ENCODE data around the gene KDM5A. TPM values are rescaled to one million over a fixed set of nuclear protein-coding genes. Genes with fewer than 3 reads are reported as not detected.
A peak's percentile ranks its signal among the peaks of the same experiment; 100 is the strongest.
"Not testable (repeated sequence)": the region's sequence is repeated elsewhere in the genome, so short reads cannot be mapped to it uniquely, and the experiment has no call there.

Gene KDM5A
- total RNA-seq, 1 donor: 75.3 TPM

DNA sequence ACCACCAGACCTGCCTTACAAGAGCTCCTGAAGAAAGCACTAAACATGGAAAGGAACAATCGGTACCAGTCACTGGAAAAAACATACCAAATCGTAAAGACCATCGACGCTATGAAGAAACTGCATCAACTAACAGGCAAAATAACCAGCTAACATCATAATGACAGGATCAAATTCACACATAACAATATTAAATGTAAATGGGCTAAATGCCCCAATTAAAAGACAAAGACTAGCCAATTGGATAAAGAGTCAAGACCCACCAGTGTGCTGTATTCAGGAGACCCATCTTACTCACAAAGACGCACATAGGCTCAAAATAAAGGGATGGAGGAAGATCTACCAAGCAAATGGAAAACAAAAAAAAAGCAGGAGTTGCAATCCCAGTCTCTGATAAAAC, 89.6 kb downstream of the KDM5A start:
- peaks cover 39% of the 10 kb centered on the region for H3K79me2 ChIP-seq (ENCODE audit: insufficient read depth, low read length)
- H3K4me1 ChIP-seq (ENCODE audit: insufficient read depth, low read length); H3K27ac ChIP-seq (ENCODE audit: low read depth, low read length); H3K4me3 ChIP-seq (ENCODE audit: insufficient read depth, low read length); H3K9me3 ChIP-seq (ENCODE audit: low read depth, low read length); H4K20me1 ChIP-seq (ENCODE audit: insufficient read depth, low read length); H2AFZ ChIP-seq (ENCODE audit: low read length); DNase-seq (ENCODE audit: insufficient read length, low spot score, missing footprints); H3K4me2 ChIP-seq (ENCODE audit: insufficient read depth, low read length); H3K27me3 ChIP-seq (ENCODE audit: insufficient read depth, low read length): not testable (repeated sequence)
- H3K36me3 ChIP-seq (ENCODE audit: insufficient read depth, low read length): peaks cover 36% of the 10 kb centered on the region

DNA sequence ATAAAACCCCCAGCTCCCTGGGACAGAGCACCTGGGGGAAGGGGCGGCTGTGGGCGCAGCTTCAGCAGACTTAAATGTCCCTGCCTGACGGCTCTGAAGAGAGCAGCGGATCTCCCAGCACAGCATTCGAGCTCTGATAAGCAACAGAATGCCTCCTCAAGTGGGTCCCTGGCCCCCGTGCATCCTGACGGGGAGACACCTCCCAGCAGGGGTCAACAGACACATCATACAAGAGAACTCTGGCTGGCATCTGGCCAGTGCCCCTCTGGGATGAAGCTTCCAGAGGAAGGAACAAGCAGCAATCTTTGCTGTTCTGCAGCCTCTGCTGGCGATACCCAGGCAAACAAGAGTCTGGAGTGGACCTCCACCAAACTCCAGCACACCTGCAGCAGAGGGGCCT, 91.1 kb downstream of the KDM5A start:
- H3K79me2 ChIP-seq (ENCODE audit: insufficient read depth, low read length): peaks cover 28% of the 10 kb centered on the region
- H3K4me2 ChIP-seq (ENCODE audit: insufficient read depth, low read length); H3K27me3 ChIP-seq (ENCODE audit: insufficient read depth, low read length); H3K27ac ChIP-seq (ENCODE audit: low read depth, low read length); H3K9me3 ChIP-seq (ENCODE audit: low read depth, low read length); H3K4me3 ChIP-seq (ENCODE audit: insufficient read depth, low read length); H2AFZ ChIP-seq (ENCODE audit: low read length); H3K4me1 ChIP-seq (ENCODE audit: insufficient read depth, low read length); DNase-seq (ENCODE audit: insufficient read length, low spot score, missing footprints); H4K20me1 ChIP-seq (ENCODE audit: insufficient read depth, low read length): not testable (repeated sequence)
- peaks cover 32% of the 10 kb centered on the region for H3K36me3 ChIP-seq (ENCODE audit: insufficient read depth, low read length)

DNA sequence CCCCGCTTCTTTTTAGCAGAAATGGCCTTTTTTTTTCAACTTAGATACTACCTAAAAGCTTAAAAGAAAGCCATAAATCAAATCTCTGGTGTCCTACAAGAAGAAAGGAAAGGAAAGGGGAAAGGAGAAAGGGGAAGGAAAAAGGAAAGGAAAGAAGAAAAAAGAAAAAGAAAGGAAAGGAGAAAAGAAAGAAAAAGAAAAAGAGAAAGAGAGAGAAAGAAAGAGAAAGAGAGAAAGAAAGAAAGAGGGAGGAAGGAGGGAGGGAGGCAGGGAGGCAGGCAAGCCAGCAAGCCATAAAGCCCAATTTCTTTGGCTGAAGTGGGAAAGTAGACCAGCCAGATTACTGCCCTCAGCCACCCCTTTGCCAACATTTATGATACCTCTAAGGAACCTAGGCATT, 94.0 kb downstream of the KDM5A start:
- Histone ChIP-seq H2AFZ (ENCODE audit: low read length) (no peak overlapping the region), H3K27me3 (ENCODE audit: insufficient read depth, low read length) (no peaks in the 10 kb centered on the region), H4K20me1 (ENCODE audit: insufficient read depth, low read length) (no peaks in the 10 kb centered on the region), H3K4me1 (ENCODE audit: insufficient read depth, low read length) (peaks cover 4% of the 10 kb centered on the region), H3K27ac (ENCODE audit: low read depth, low read length) (no peak overlapping the region), H3K4me2 (ENCODE audit: insufficient read depth, low read length) (no peak overlapping the region), H3K79me2 (ENCODE audit: insufficient read depth, low read length) (peaks cover 10% of the 10 kb centered on the region), H3K9me3 (ENCODE audit: low read depth, low read length) (no peaks in the 10 kb centered on the region), H3K36me3 (ENCODE audit: insufficient read depth, low read length) (peaks cover 50% of the 10 kb centered on the region), H3K4me3 (ENCODE audit: insufficient read depth, low read length) (no peak overlapping the region)
- TF ChIP-seq, protein P1, sequence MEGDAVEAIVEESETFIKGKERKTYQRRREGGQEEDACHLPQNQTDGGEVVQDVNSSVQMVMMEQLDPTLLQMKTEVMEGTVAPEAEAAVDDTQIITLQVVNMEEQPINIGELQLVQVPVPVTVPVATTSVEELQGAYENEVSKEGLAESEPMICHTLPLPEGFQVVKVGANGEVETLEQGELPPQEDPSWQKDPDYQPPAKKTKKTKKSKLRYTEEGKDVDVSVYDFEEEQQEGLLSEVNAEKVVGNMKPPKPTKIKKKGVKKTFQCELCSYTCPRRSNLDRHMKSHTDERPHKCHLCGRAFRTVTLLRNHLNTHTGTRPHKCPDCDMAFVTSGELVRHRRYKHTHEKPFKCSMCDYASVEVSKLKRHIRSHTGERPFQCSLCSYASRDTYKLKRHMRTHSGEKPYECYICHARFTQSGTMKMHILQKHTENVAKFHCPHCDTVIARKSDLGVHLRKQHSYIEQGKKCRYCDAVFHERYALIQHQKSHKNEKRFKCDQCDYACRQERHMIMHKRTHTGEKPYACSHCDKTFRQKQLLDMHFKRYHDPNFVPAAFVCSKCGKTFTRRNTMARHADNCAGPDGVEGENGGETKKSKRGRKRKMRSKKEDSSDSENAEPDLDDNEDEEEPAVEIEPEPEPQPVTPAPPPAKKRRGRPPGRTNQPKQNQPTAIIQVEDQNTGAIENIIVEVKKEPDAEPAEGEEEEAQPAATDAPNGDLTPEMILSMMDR (IDR thresholded peaks at IDR 0.05; ENCODE audit: extremely low read depth, low read depth, low read length): no peak
- DNase-seq (ENCODE audit: insufficient read length, low spot score, missing footprints): no peak

DNA sequence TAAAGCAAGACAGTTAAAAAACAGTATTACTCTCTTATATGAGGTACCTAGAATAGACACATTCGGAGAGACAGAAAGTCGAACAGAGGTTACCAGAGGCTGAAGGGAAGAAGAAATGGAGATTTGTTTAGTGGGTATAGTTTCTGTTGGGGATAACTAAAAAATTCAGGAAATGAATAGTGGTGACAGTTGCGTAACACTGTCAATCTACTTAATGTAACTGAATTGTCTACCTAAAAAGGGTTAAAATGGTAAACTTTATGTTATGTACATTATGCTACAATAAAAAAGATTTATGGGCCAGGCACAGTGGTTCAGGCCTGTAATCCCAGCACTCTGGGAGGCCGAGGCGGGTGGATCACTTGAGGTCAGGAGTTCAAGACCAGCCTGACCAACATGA, 95.9 kb downstream of the KDM5A start:
- peaks cover 50% of the 10 kb centered on the region for H3K36me3 ChIP-seq (ENCODE audit: insufficient read depth, low read length)
- H2AFZ ChIP-seq (ENCODE audit: low read length): no peak overlapping the region
- H3K9me3 ChIP-seq (ENCODE audit: low read depth, low read length): no peaks in the 10 kb centered on the region
- H3K4me2 ChIP-seq (ENCODE audit: insufficient read depth, low read length): no peak overlapping the region
- TF ChIP-seq, protein P1 (IDR thresholded peaks at IDR 0.05; ENCODE audit: extremely low read depth, low read depth, low read length): no peak
- H3K27ac ChIP-seq (ENCODE audit: low read depth, low read length): no peak overlapping the region
- H4K20me1 ChIP-seq (ENCODE audit: insufficient read depth, low read length): no peaks in the 10 kb centered on the region
- peaks cover under 1% of the 10 kb centered on the region for H3K79me2 ChIP-seq (ENCODE audit: insufficient read depth, low read length)
- peaks cover 9% of the 10 kb centered on the region for H3K4me1 ChIP-seq (ENCODE audit: insufficient read depth, low read length)
- H3K4me3 ChIP-seq (ENCODE audit: insufficient read depth, low read length): no peak overlapping the region
- H3K27me3 ChIP-seq (ENCODE audit: insufficient read depth, low read length): no peaks in the 10 kb centered on the region
- DNase-seq (ENCODE audit: insufficient read length, low spot score, missing footprints): no peak

DNA sequence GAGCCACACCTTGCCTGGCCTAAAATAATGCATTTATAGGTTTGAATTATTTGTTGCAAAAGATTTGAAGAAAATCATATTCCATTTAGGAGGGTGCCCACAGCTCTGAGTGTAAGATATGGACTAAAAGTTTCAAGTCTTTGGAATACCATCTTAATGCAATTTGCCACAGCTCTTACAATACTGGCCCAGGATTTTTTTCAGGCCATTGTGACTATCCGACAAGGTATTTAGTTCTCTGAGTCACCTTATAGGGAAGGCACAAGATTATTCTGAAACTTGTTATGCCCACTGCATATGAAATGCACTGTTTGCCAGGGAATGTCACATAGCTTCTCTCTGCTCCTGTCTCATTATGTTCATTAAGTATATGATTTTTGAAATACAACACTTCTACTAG, 96.9 kb downstream of the KDM5A start:
- Histone ChIP-seq H3K36me3 (ENCODE audit: insufficient read depth, low read length) (peaks cover 50% of the 10 kb centered on the region), H4K20me1 (ENCODE audit: insufficient read depth, low read length) (peaks cover 3% of the 10 kb centered on the region), H3K79me2 (ENCODE audit: insufficient read depth, low read length) (peaks cover 8% of the 10 kb centered on the region), H3K4me1 (ENCODE audit: insufficient read depth, low read length) (peaks cover 9% of the 10 kb centered on the region), H2AFZ (ENCODE audit: low read length) (no peak overlapping the region), H3K27ac (ENCODE audit: low read depth, low read length) (no peak overlapping the region), H3K4me3 (ENCODE audit: insufficient read depth, low read length) (no peak overlapping the region), H3K4me2 (ENCODE audit: insufficient read depth, low read length) (no peak overlapping the region), H3K9me3 (ENCODE audit: low read depth, low read length) (no peaks in the 10 kb centered on the region), H3K27me3 (ENCODE audit: insufficient read depth, low read length) (no peaks in the 10 kb centered on the region)
- DNase-seq (ENCODE audit: insufficient read length, low spot score, missing footprints): peak; percentile 73
- TF ChIP-seq, protein P1 (IDR thresholded peaks at IDR 0.05; ENCODE audit: extremely low read depth, low read depth, low read length): no peak
